ENCODE measurements around the gene TECTB.

TECTB gene

DNA sequence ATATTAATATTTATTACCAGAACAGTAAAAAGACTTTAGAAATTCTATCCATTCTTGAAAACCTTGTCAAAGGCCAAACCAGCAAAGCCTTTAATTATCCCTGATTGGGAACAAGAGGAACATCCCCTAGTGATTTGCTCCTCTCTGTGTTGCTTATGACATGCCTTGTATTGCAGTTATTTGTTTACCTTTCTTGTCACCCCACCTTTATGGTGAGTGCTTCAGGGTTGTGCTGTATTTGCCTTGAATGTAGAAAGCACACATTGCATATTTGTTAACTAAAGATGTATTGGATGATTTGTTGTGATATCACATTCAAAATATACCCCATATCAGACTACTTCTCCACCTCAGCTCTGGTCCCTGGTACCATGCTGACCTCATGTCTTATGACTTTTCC, 23.5 kb upstream of the TECTB start:
- H2AFZ ChIP-seq (ENCODE audit: low read depth, low read length, severe bottlenecking), result no peak overlapping the region
- H4K20me1 ChIP-seq (ENCODE audit: low read depth, low read length), result no peaks in the 10 kb centered on the region
- H3K9ac ChIP-seq (ENCODE audit: low read length), result no peak overlapping the region
- H3K9me2 ChIP-seq (replicated peaks; ENCODE audit: insufficient read depth, low read length), result no peaks in the 10 kb centered on the region
- TF ChIP-seq EZH2phosphoT487 (conservative IDR thresholded peaks at IDR 0.05; ENCODE audit: low read length), result no peak
- TF ChIP-seq, protein P1, sequence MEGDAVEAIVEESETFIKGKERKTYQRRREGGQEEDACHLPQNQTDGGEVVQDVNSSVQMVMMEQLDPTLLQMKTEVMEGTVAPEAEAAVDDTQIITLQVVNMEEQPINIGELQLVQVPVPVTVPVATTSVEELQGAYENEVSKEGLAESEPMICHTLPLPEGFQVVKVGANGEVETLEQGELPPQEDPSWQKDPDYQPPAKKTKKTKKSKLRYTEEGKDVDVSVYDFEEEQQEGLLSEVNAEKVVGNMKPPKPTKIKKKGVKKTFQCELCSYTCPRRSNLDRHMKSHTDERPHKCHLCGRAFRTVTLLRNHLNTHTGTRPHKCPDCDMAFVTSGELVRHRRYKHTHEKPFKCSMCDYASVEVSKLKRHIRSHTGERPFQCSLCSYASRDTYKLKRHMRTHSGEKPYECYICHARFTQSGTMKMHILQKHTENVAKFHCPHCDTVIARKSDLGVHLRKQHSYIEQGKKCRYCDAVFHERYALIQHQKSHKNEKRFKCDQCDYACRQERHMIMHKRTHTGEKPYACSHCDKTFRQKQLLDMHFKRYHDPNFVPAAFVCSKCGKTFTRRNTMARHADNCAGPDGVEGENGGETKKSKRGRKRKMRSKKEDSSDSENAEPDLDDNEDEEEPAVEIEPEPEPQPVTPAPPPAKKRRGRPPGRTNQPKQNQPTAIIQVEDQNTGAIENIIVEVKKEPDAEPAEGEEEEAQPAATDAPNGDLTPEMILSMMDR (IDR thresholded peaks at IDR 0.05; ENCODE audit: insufficient read depth, low read length, poor library complexity, severe bottlenecking), result no peak
- no peaks in the 10 kb centered on the region for H3K9me3 ChIP-seq (ENCODE audit: insufficient read depth, low read length)
- H3K4me2 ChIP-seq (ENCODE audit: low read depth, low read length, poor library complexity, severe bottlenecking), result no peak overlapping the region
- H3K79me2 ChIP-seq (ENCODE audit: insufficient read depth, low read length), result no peaks in the 10 kb centered on the region
- H3K27ac ChIP-seq (ENCODE audit: low read depth, low read length), result no peak overlapping the region
- no peaks in the 10 kb centered on the region for H3K36me3 ChIP-seq (ENCODE audit: low read length)
- H3F3A ChIP-seq (ENCODE audit: insufficient read depth), result no peaks in the 10 kb centered on the region
- H3K4me3 ChIP-seq (ENCODE audit: insufficient read depth, low read length, poor library complexity, severe bottlenecking), result no peak overlapping the region
- H3K27me3 ChIP-seq (ENCODE audit: low read length), result no peaks in the 10 kb centered on the region

DNA sequence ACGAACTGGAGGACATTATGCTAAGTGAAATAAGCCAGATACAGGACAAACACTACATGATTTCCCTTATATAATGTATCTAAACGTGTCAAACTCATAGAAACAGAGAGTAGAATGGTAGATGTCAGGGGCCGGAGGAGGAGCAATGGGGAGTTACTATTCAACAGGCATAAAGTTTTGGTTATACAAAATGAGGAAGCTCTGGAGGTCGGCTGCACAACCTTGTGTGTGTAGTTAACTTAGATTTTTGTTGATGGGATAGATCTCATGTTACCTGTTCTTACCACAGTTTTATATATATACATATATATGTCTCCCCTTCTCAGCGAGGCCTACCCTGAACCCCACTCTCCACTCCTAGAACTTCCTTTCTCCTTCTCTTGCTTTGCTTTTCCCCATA, 22.4 kb upstream of the TECTB start:
- Histone ChIP-seq H3K9ac (ENCODE audit: low read length) (no peak overlapping the region), H3K36me3 (ENCODE audit: low read length) (no peaks in the 10 kb centered on the region), H3K4me3 (ENCODE audit: insufficient read depth, low read length, poor library complexity, severe bottlenecking) (no peak overlapping the region)

DNA sequence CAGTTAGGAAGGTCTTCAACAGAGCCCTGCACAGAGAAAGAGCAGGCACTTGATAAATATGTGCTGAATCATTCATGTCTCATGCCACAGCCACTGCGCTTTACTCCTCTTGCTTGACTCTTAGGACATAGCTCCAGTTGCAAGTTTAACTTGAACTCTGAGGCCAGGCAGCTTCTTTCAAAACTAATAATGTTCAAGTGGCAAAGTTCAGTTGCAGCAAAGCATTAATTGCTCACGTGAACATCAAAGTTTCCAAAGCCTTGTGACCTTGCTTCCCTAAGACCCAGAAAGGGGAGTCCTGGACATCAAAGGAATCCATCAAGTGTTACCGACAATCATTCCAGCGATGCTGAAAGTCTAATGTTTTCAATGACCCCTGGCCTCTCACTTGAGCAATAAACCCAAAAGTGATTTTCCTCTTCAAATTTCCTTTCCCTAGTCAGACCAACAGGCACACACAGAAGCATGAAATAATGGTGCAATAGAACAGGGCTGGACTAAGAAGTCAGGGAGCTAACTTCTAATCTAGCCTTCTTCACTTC, 21.8 kb upstream of the TECTB start:
- Histone ChIP-seq H3K9me2 (replicated peaks; ENCODE audit: insufficient read depth, low read length) (no peaks in the 10 kb centered on the region), H3K9me3 (ENCODE audit: insufficient read depth, low read length) (no peaks in the 10 kb centered on the region), H3K27me3 (ENCODE audit: low read length) (no peaks in the 10 kb centered on the region), H3K9ac (ENCODE audit: low read length) (no peak overlapping the region), H3K4me3 (ENCODE audit: insufficient read depth, low read length, poor library complexity, severe bottlenecking) (no peak overlapping the region), H3K4me2 (ENCODE audit: low read depth, low read length, poor library complexity, severe bottlenecking) (no peak overlapping the region), H3K79me2 (ENCODE audit: insufficient read depth, low read length) (no peaks in the 10 kb centered on the region), H4K20me1 (ENCODE audit: low read depth, low read length) (no peaks in the 10 kb centered on the region), H3F3A (ENCODE audit: insufficient read depth) (no peaks in the 10 kb centered on the region), H2AFZ (ENCODE audit: low read depth, low read length, severe bottlenecking) (no peak overlapping the region), H3K36me3 (ENCODE audit: low read length) (no peaks in the 10 kb centered on the region), H3K27ac (ENCODE audit: low read depth, low read length) (no peak overlapping the region)
- no peak for TF ChIP-seq EZH2phosphoT487 (conservative IDR thresholded peaks at IDR 0.05; ENCODE audit: low read length)
- TF ChIP-seq, protein P1 (IDR thresholded peaks at IDR 0.05; ENCODE audit: insufficient read depth, low read length, poor library complexity, severe bottlenecking), result no peak

More for the DNA sequence above, 22.4 kb upstream of the TECTB start:
- Histone ChIP-seq H3K9me3 (ENCODE audit: insufficient read depth, low read length) (no peaks in the 10 kb centered on the region), H3F3A (ENCODE audit: insufficient read depth) (no peaks in the 10 kb centered on the region), H3K27me3 (ENCODE audit: low read length) (no peaks in the 10 kb centered on the region), H3K9me2 (replicated peaks; ENCODE audit: insufficient read depth, low read length) (no peaks in the 10 kb centered on the region), H4K20me1 (ENCODE audit: low read depth, low read length) (no peaks in the 10 kb centered on the region), H2AFZ (ENCODE audit: low read depth, low read length, severe bottlenecking) (no peak overlapping the region), H3K27ac (ENCODE audit: low read depth, low read length) (no peak overlapping the region), H3K4me2 (ENCODE audit: low read depth, low read length, poor library complexity, severe bottlenecking) (no peak overlapping the region), H3K79me2 (ENCODE audit: insufficient read depth, low read length) (no peaks in the 10 kb centered on the region)
- TF ChIP-seq EZH2phosphoT487 (conservative IDR thresholded peaks at IDR 0.05; ENCODE audit: low read length), result no peak
- TF ChIP-seq, protein P1 (IDR thresholded peaks at IDR 0.05; ENCODE audit: insufficient read depth, low read length, poor library complexity, severe bottlenecking), result no peak

Data from SU-DHL-6 (cell line).